Activated B cell treated with CpG ODN at 0.5 μM for 24 hours (primary cell): ENCODE data around the gene GNB4. TPM values are rescaled to one million over a fixed set of nuclear protein-coding genes. Genes with fewer than 3 reads are reported as not detected.

Experiments
- ATAC-seq: fragments of 200-7000 bp; cut with Tn5 transposase; one replicate; pipeline ENCODE4 v1.10.0; 2021; ENCODE audit warnings: low read depth, mild to moderate bottlenecking, moderate library complexity
- CTCF ChIA-PET: fragments of 350-600 bp; sonication (Branson Sonifier 250); formaldehyde crosslinking; loops from one replicate; lab custom pipeline; 2021; ENCODE audit warnings: antibody characterized with exemption; lab: Charles Lee
- POLR2A ChIA-PET: fragments of 350-600 bp; sonication (Branson Sonifier 250); formaldehyde crosslinking; loops from one replicate; lab custom pipeline; 2021; ENCODE audit warnings: antibody characterized with exemption; lab: Charles Lee
- DNase-seq: peaks from one replicate; pipeline ENCODE4 v3.0.0; 2022
- H3K27ac Mint-ChIP-seq: one replicate; pipeline ENCODE4 v1.8.0; 2020; ENCODE audit warnings: mixed read lengths
- H3K27me3 Mint-ChIP-seq: one replicate; pipeline ENCODE4 v1.8.0; 2021; ENCODE audit warnings: mixed read lengths
- H3K36me3 Mint-ChIP-seq: one replicate; pipeline ENCODE4 v1.8.0; 2021; ENCODE audit warnings: low read depth, mixed read lengths
- H3K4me1 Mint-ChIP-seq: one replicate; pipeline ENCODE4 v1.8.0; 2021; ENCODE audit warnings: mixed read lengths
- H3K4me3 Mint-ChIP-seq: one replicate; pipeline ENCODE4 v1.8.0; 2020; ENCODE audit warnings: mild to moderate bottlenecking, mixed read lengths
- H3K9me3 Mint-ChIP-seq: one replicate; pipeline ENCODE4 v1.8.0; 2020; ENCODE audit warnings: mixed read lengths
- intact Hi-C: fragments of 100-400 bp; cut with micrococcal nuclease; formaldehyde crosslinking; loops from one replicate; pipeline ENCODE4 v1.15.1; 2024
- total RNA-seq: library from RNA; stranded (reverse); gene quantifications from 2 replicates; pipeline ENCODE4 v1.2.3, GENCODE V29; 2022
- TF ChIP-seq, protein P1 (sequence below): fragments of 200-600 bp; IDR thresholded peaks from one replicate; pipeline ENCODE4 v1.8.0; 2022; ENCODE audit warnings: antibody characterized with exemption, mild to moderate bottlenecking

The GNB4 gene
- total RNA-seq, 1 donor from 2014 or later: 22.7 TPM

GRCh38 chr3:179410999-179411398 is 40.3 kb downstream of the GNB4 start:
- ATAC-seq: no peak
- intact Hi-C loops: no loop called here
- H3K4me1 Mint-ChIP-seq: no peaks in the 10 kb centered on the region
- no peaks in the 10 kb centered on the region for H3K9me3 Mint-ChIP-seq
- H3K36me3 Mint-ChIP-seq: peaks cover 43% of the 10 kb centered on the region
- no peak overlapping the region for H3K27ac Mint-ChIP-seq
- H3K27me3 Mint-ChIP-seq: no peaks in the 10 kb centered on the region
- DNase-seq: no peak
- no peak overlapping the region for H3K4me3 Mint-ChIP-seq
- CTCF ChIA-PET: no interaction called here
- TF ChIP-seq, protein P1, sequence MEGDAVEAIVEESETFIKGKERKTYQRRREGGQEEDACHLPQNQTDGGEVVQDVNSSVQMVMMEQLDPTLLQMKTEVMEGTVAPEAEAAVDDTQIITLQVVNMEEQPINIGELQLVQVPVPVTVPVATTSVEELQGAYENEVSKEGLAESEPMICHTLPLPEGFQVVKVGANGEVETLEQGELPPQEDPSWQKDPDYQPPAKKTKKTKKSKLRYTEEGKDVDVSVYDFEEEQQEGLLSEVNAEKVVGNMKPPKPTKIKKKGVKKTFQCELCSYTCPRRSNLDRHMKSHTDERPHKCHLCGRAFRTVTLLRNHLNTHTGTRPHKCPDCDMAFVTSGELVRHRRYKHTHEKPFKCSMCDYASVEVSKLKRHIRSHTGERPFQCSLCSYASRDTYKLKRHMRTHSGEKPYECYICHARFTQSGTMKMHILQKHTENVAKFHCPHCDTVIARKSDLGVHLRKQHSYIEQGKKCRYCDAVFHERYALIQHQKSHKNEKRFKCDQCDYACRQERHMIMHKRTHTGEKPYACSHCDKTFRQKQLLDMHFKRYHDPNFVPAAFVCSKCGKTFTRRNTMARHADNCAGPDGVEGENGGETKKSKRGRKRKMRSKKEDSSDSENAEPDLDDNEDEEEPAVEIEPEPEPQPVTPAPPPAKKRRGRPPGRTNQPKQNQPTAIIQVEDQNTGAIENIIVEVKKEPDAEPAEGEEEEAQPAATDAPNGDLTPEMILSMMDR: no peak
- POLR2A ChIA-PET: no interaction called here

GRCh38 chr3:179410331-179410730 is 40.9 kb downstream of the GNB4 start:
- CTCF ChIA-PET: no interaction called here
- ATAC-seq (no peak), DNase-seq (no peak)
- TF ChIP-seq, protein P1: no peak
- H3K4me3 Mint-ChIP-seq: no peak overlapping the region
- intact Hi-C loops: no loop called here
- H3K4me1 Mint-ChIP-seq: no peaks in the 10 kb centered on the region
- H3K36me3 Mint-ChIP-seq: peaks cover 47% of the 10 kb centered on the region
- POLR2A ChIA-PET: no interaction called here
- H3K27me3 Mint-ChIP-seq: no peaks in the 10 kb centered on the region
- no peak overlapping the region for H3K27ac Mint-ChIP-seq
- H3K9me3 Mint-ChIP-seq: no peaks in the 10 kb centered on the region

DNA sequence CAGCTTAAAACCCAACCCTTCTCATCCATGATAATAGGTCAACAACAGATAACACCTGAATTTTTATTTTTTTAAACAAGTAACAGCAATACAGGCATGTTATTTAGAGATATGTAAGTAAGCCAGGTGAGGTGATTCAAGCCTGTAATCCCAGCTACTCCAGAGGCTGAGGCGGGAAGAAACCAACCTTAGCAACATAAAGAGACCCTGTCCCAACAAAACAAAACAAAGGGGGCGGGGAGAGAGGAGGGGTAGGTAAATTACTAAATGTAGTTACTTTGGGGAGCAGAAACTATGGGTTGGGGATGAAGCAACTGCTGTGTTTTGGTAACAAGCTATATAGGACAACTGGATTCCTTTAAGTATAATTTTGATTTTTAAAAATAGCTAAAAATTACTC is 47.0 kb downstream of the GNB4 start:
- ChIA-PET POLR2A (no interaction called here), CTCF (no interaction called here)
- intact Hi-C loops: no loop called here
- Mint-ChIP-seq H3K4me1 (no peaks in the 10 kb centered on the region), H3K27me3 (no peaks in the 10 kb centered on the region), H3K36me3 (peaks cover 60% of the 10 kb centered on the region), H3K4me3 (no peak overlapping the region), H3K9me3 (no peaks in the 10 kb centered on the region), H3K27ac (no peak overlapping the region)
- ATAC-seq (no peak), DNase-seq (no peak)
- TF ChIP-seq, protein P1: no peak

DNA sequence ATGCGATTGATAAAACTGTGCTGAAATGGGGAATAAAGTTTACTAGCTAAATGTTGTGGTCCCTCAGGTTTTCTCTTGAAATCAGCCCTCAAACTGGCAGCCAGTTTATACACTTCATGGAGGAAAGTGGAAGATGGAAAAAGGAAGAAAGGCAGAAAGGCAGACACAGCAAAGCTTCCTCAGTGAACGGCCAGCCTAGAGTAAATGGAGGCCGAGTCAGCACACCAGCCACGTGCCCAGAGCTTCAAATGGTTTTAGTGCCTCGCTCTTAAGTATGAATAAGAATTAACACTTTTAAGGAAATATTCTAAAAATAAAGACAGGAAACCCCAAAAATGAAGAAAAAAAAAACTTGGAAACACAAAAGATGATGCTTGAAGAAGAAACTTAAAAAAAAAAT is 48.3 kb downstream of the GNB4 start:
- Mint-ChIP-seq H3K27ac (no peak overlapping the region), H3K36me3 (peaks cover 60% of the 10 kb centered on the region), H3K9me3 (no peaks in the 10 kb centered on the region), H3K4me1 (no peaks in the 10 kb centered on the region), H3K27me3 (no peaks in the 10 kb centered on the region), H3K4me3 (no peak overlapping the region)
- ChIA-PET POLR2A (no interaction called here), CTCF (no interaction called here)
- ATAC-seq (no peak), DNase-seq (no peak)
- TF ChIP-seq, protein P1: no peak
- intact Hi-C loops: no loop called here

DNA sequence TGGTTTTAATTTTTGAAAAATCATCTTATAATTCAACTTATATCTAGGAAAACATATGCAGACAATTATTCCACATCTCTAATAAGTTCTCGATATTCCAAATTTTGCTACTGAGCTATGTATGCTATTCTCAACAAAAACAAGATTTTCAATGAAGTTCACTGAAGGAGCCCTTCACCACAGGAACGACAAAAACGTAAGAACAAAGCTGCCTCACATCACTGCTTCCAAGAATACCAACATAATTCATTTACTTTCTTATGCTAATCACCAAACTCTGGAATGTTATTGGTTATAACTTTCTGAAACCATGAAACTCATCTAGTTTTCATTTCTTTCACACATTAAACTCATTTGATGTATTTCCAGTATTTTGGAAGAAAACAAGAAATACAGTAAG is 49.7 kb downstream of the GNB4 start:
- intact Hi-C loops: no loop called here
- Mint-ChIP-seq H3K9me3 (no peaks in the 10 kb centered on the region), H3K4me3 (no peak overlapping the region), H3K36me3 (peaks cover 64% of the 10 kb centered on the region), H3K27ac (no peak overlapping the region), H3K4me1 (no peaks in the 10 kb centered on the region), H3K27me3 (no peaks in the 10 kb centered on the region)
- ChIA-PET POLR2A (no interaction called here), CTCF (interaction anchor here (1.1 kb wide), 1 partner anchor 20 kb away, joined by 3 read pairs; no protein-coding TSS in a partner anchor)
- DNase-seq: no peak
- no peak for ATAC-seq
- TF ChIP-seq, protein P1: no peak
